ENCODE measurements around the gene USP1. TPM values are rescaled to one million over a fixed set of nuclear protein-coding genes. Genes with fewer than 3 reads are reported as not detected.

USP1 gene
- total and polyA plus RNA-seq, 4 donors, result 5.1 to 33.8 (median 7.8) TPM

DNA sequence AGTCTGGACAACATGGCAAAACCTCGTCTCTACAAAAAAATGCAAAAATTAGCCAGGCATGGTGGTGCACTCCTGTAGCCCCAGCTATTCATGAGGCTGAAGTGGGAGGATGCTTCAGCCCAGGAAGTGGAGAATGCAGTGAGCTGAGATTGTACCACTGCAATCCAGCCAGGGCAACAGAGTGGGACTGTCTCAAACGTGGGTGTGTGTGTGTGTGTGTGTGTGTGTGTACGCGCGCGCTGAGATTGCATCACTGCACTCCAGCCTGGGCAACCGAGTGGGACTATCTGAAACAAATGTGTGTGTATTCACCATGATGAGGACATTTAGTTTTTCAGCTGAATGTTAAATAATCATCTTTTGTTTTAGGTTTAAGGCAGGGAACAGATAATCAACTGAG is 21.1 kb downstream of the USP1 start:
- 80% methylated on average over 7 of the region's 7 CpGs for WGBS
- Histone ChIP-seq H3K4me1 (ENCODE audit: control insufficient read depth in 4 of 4, insufficient read depth in 4 of 4, low read length in 3 of 4) (no peaks in the 10 kb centered on the region), H3K4me3 (ENCODE audit: low read depth in 1 of 3, low read length in 3 of 3) (no peak overlapping the region), H3K9ac (ENCODE audit: low read depth in 1 of 2, low read length in 2 of 2) (no peak overlapping the region), H3K9me3 (ENCODE audit: control insufficient read depth in 4 of 4, low read length in 3 of 4) (no peaks in the 10 kb centered on the region), H3K27me3 (ENCODE audit: control insufficient read depth in 4 of 4, insufficient read depth in 4 of 4, low read length in 3 of 4) (no peaks in the 10 kb centered on the region), H3K27ac (ENCODE audit: low read depth in 1 of 2, low read length in 2 of 2) (no peak overlapping the region), H3K36me3 (ENCODE audit: control insufficient read depth in 4 of 4, insufficient read depth in 3 of 4, low read depth in 1 of 4, low read length in 3 of 4) (peaks cover 7 to 13% (median 10%) of the 10 kb centered on the region in 4 donors)
- no peak for DNase-seq (ENCODE audit: low spot score)
- TF ChIP-seq, protein P1, sequence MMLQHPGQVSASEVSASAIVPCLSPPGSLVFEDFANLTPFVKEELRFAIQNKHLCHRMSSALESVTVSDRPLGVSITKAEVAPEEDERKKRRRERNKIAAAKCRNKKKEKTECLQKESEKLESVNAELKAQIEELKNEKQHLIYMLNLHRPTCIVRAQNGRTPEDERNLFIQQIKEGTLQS (IDR thresholded peaks at IDR 0.05), result no peak
- TF ChIP-seq, protein P2, sequence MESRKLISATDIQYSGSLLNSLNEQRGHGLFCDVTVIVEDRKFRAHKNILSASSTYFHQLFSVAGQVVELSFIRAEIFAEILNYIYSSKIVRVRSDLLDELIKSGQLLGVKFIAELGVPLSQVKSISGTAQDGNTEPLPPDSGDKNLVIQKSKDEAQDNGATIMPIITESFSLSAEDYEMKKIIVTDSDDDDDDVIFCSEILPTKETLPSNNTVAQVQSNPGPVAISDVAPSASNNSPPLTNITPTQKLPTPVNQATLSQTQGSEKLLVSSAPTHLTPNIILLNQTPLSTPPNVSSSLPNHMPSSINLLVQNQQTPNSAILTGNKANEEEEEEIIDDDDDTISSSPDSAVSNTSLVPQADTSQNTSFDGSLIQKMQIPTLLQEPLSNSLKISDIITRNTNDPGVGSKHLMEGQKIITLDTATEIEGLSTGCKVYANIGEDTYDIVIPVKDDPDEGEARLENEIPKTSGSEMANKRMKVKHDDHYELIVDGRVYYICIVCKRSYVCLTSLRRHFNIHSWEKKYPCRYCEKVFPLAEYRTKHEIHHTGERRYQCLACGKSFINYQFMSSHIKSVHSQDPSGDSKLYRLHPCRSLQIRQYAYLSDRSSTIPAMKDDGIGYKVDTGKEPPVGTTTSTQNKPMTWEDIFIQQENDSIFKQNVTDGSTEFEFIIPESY (IDR thresholded peaks at IDR 0.05), result no peak
- TF ChIP-seq GABPA (IDR thresholded peaks at IDR 0.05 in 1 of 2, conservative IDR thresholded peaks at IDR 0.05 in 1 of 2) (no peak), NR2F2 (IDR thresholded peaks at IDR 0.05) (no peak), RAD21 (IDR thresholded peaks at IDR 0.05) (no peak), HNF4G (IDR thresholded peaks at IDR 0.05) (no peak), SP1 (IDR thresholded peaks at IDR 0.05) (no peak), MAX (IDR thresholded peaks at IDR 0.05) (no peak), TAF1 (conservative IDR thresholded peaks at IDR 0.05) (no peak)

GRCh38 chr1:62462370-62462769 is 25.5 kb downstream of the USP1 start:
- Histone ChIP-seq H3K27me3 (ENCODE audit: control insufficient read depth in 4 of 4, insufficient read depth in 4 of 4, low read length in 3 of 4) (no peaks in the 10 kb centered on the region), H3K36me3 (ENCODE audit: control insufficient read depth in 4 of 4, insufficient read depth in 3 of 4, low read depth in 1 of 4, low read length in 3 of 4) (peaks cover 0 to 10% (median 7%) of the 10 kb centered on the region in 4 donors), H3K4me1 (ENCODE audit: control insufficient read depth in 4 of 4, insufficient read depth in 4 of 4, low read length in 3 of 4) (no peaks in the 10 kb centered on the region), H3K27ac (ENCODE audit: low read depth in 1 of 2, low read length in 2 of 2) (no peak overlapping the region), H3K9me3 (ENCODE audit: control insufficient read depth in 4 of 4, low read length in 3 of 4) (no peaks in the 10 kb centered on the region), H3K4me3 (ENCODE audit: low read depth in 1 of 3, low read length in 3 of 3) (no peak overlapping the region), H3K9ac (ENCODE audit: low read depth in 1 of 2, low read length in 2 of 2) (no peak overlapping the region)
- TF ChIP-seq MAX (IDR thresholded peaks at IDR 0.05) (no peak), TAF1 (conservative IDR thresholded peaks at IDR 0.05) (no peak), FOXA2 (IDR thresholded peaks at IDR 0.05) (no peak), FOXA1 (IDR thresholded peaks at IDR 0.05) (no peak), JUND (IDR thresholded peaks at IDR 0.05) (no peak), GABPA (IDR thresholded peaks at IDR 0.05 in 1 of 2, conservative IDR thresholded peaks at IDR 0.05 in 1 of 2) (no peak), NR2F2 (IDR thresholded peaks at IDR 0.05) (no peak), RAD21 (IDR thresholded peaks at IDR 0.05) (no peak), HNF4A (conservative IDR thresholded peaks at IDR 0.05) (no peak), HNF4G (IDR thresholded peaks at IDR 0.05) (no peak)
- TF ChIP-seq, protein P2 (IDR thresholded peaks at IDR 0.05), result no peak
- TF ChIP-seq, protein P3, sequence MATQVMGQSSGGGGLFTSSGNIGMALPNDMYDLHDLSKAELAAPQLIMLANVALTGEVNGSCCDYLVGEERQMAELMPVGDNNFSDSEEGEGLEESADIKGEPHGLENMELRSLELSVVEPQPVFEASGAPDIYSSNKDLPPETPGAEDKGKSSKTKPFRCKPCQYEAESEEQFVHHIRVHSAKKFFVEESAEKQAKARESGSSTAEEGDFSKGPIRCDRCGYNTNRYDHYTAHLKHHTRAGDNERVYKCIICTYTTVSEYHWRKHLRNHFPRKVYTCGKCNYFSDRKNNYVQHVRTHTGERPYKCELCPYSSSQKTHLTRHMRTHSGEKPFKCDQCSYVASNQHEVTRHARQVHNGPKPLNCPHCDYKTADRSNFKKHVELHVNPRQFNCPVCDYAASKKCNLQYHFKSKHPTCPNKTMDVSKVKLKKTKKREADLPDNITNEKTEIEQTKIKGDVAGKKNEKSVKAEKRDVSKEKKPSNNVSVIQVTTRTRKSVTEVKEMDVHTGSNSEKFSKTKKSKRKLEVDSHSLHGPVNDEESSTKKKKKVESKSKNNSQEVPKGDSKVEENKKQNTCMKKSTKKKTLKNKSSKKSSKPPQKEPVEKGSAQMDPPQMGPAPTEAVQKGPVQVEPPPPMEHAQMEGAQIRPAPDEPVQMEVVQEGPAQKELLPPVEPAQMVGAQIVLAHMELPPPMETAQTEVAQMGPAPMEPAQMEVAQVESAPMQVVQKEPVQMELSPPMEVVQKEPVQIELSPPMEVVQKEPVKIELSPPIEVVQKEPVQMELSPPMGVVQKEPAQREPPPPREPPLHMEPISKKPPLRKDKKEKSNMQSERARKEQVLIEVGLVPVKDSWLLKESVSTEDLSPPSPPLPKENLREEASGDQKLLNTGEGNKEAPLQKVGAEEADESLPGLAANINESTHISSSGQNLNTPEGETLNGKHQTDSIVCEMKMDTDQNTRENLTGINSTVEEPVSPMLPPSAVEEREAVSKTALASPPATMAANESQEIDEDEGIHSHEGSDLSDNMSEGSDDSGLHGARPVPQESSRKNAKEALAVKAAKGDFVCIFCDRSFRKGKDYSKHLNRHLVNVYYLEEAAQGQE (IDR thresholded peaks at IDR 0.05), result no peak
- 95% methylated on average over 3 of the region's 3 CpGs for WGBS
- DNase-seq (ENCODE audit: low spot score), result no peak
